ENCODE measurements around the gene PCGF3. TPM values are rescaled to one million over a fixed set of nuclear protein-coding genes. Genes with fewer than 3 reads are reported as not detected.

The PCGF3 gene
- total and polyA plus RNA-seq, 2 donors from 2014 or later, result 21.7 to 59.6 TPM

DNA sequence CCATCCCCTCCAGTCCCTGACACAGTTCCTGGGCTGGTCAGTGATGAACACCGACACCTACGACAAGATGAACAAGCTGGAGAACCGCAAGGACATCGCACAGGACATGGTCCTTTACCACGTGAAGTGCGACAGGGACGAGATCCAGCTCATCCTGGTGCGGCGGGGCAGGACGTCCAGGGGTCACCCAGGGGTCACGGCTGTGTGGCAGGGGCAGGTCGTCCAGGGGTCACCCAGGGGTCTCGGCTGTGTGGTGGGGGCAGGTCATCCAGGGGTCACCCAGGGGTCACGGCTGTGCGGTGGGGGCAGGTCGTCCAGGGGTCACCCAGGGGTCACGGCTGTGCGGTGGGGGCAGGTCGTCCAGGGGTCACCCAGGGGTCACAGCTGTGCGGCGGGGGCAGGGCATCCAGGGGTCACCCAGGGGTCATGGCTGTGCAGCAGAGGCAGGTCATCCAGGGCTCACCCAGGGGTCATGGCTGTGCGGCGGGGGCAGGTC lies 48.2 kb upstream of the PCGF3 start:
- Histone ChIP-seq H3K9ac (ENCODE audit: low read length in 3 of 3) (no peak overlapping the region), H3K27me3 (ENCODE audit: control insufficient read depth, insufficient read depth, low read length) (no peaks in the 10 kb centered on the region), H3K27ac (ENCODE audit: low read depth in 2 of 2, low read length in 2 of 2) (no peak overlapping the region), H3K9me3 (ENCODE audit: control insufficient read depth in 2 of 3, insufficient read depth in 1 of 3, low read length in 3 of 3) (no peaks in the 10 kb centered on the region), H3K36me3 (ENCODE audit: control insufficient read depth in 2 of 3, insufficient read depth in 3 of 3, low read length in 3 of 3) (no peaks in the 10 kb centered on the region), H3K4me3 (ENCODE audit: low read length in 3 of 3) (no peak overlapping the region), H3K4me1 (ENCODE audit: control insufficient read depth in 2 of 3, insufficient read depth in 2 of 3, low read depth in 1 of 3, low read length in 3 of 3) (no peaks in the 10 kb centered on the region)
- intact Hi-C loops (cut with DNase I), result no loop called here
- no peak for FAIRE-seq
- TF ChIP-seq, protein P1, sequence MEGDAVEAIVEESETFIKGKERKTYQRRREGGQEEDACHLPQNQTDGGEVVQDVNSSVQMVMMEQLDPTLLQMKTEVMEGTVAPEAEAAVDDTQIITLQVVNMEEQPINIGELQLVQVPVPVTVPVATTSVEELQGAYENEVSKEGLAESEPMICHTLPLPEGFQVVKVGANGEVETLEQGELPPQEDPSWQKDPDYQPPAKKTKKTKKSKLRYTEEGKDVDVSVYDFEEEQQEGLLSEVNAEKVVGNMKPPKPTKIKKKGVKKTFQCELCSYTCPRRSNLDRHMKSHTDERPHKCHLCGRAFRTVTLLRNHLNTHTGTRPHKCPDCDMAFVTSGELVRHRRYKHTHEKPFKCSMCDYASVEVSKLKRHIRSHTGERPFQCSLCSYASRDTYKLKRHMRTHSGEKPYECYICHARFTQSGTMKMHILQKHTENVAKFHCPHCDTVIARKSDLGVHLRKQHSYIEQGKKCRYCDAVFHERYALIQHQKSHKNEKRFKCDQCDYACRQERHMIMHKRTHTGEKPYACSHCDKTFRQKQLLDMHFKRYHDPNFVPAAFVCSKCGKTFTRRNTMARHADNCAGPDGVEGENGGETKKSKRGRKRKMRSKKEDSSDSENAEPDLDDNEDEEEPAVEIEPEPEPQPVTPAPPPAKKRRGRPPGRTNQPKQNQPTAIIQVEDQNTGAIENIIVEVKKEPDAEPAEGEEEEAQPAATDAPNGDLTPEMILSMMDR (IDR thresholded peaks at IDR 0.05; ENCODE audit: borderline replicate concordance, extremely low read depth, insufficient read depth), result no peak
- DNase-seq, result peak in 1 of 5 donors; percentile 69

DNA sequence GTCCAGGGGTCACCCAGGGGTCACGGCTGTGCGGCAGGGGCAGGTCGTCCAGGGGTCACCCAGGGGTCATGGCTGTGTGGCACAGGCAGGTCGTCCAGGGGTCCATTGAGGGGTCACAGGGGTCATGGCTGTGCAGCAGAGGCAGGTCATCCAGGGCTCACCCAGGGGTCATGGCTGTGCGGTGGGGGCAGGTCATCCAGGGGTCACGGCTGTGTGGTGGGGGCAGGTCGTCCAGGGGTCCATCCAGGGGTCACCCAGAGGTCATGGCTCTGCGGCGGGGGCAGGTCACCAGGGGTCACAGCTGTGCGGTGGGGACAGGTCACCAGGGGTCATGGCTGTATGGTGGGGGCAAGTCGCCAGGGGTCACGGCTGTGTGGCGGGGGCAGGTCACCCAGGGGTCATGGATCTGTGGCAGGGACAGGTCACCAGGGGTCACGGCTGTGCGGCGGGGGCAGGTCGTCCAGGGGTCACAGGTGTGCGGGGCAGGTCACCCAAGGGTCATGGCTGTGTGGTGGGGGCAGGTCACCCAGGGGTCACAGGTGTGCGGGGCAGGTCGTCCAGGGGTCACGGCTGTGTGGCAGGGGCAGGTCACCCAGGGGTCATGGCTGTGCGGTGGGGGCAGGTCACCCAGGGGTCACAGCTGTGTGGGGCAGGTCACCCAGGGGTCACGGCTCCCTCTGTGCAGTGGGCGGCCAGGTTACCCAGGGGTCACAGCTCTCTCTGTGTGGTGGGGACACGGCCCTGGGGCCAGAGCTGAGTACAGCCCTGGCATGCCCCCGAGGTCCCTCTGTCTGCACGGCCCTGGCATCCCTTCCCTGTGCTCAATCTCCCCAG lies 47.6 kb upstream of the PCGF3 start:
- intact Hi-C loops (cut with DNase I), result no loop called here
- H3K9me3 ChIP-seq (ENCODE audit: control insufficient read depth in 2 of 3, insufficient read depth in 1 of 3, low read length in 3 of 3), result no peaks in the 10 kb centered on the region
- no peak for FAIRE-seq
- no peak overlapping the region for H3K9ac ChIP-seq (ENCODE audit: low read length in 3 of 3)
- H3K27me3 ChIP-seq (ENCODE audit: control insufficient read depth, insufficient read depth, low read length), result no peaks in the 10 kb centered on the region
- H3K36me3 ChIP-seq (ENCODE audit: control insufficient read depth in 2 of 3, insufficient read depth in 3 of 3, low read length in 3 of 3), result no peaks in the 10 kb centered on the region
- TF ChIP-seq, protein P1 (IDR thresholded peaks at IDR 0.05; ENCODE audit: borderline replicate concordance, extremely low read depth, insufficient read depth), result no peak
- no peak overlapping the region for H3K27ac ChIP-seq (ENCODE audit: low read depth in 2 of 2, low read length in 2 of 2)
- no peak overlapping the region for H3K4me3 ChIP-seq (ENCODE audit: low read length in 3 of 3)
- H3K4me1 ChIP-seq (ENCODE audit: control insufficient read depth in 2 of 3, insufficient read depth in 2 of 3, low read depth in 1 of 3, low read length in 3 of 3), result peaks cover 0 to 1% (median 0%) of the 10 kb centered on the region in 3 donors
- DNase-seq, result peak in 2 of 5 donors; percentile 71 to 76

DNA sequence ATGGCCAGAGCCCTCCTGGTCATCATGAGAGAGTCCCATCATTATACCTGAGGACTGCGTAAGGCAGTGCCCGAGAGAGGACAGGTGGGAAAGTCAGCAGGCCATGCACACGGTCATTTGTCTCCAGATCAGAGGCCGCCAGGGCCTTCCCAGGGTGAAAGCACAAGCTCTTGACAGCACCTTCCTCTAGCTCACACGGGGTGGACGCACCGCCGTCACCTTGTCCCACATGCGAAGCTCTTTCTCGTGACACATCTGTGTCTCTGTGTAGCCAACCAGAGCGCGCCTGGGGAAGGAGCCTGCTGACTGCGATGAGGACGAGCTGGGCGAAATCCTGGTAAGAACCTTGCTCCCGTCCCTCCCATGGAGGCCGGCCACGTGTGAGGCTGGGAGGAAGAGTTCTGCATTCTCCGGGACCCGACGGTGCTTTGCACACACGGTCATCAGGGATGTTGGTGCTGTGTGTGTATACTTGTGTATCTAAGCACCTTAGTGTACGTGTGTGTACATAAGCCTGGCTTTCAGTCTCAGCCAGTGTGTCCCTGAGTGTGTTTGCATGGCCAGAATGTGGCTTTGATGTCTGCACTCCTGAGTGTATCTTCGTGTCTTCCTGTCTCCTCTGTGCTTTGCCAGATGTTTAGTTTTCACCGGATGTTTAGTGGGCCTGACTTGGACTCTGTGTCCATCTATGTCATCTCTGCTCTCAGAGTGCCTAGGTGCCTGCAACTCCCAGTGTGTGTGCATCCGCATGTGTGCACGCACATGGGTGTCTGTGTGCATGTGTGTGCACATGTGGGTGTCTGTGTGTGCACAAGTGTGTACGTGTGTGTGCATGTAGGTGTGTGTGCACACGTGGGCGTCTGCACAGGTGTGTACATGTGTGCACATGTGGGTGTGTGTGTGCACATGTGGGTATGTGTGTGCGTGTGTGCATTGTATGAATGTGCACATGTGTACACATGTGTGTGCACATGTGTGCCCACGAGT lies 46.7 kb upstream of the PCGF3 start:
- Histone ChIP-seq H3K9ac (ENCODE audit: low read length in 3 of 3) (no peak overlapping the region), H3K36me3 (ENCODE audit: control insufficient read depth in 2 of 3, insufficient read depth in 3 of 3, low read length in 3 of 3) (no peaks in the 10 kb centered on the region), H3K4me3 (ENCODE audit: low read length in 3 of 3) (no peak overlapping the region), H3K27me3 (ENCODE audit: control insufficient read depth, insufficient read depth, low read length) (no peaks in the 10 kb centered on the region), H3K27ac (ENCODE audit: low read depth in 2 of 2, low read length in 2 of 2) (no peak overlapping the region), H3K4me1 (ENCODE audit: control insufficient read depth in 2 of 3, insufficient read depth in 2 of 3, low read depth in 1 of 3, low read length in 3 of 3) (peaks cover 0 to 4% (median 0%) of the 10 kb centered on the region in 3 donors), H3K9me3 (ENCODE audit: control insufficient read depth in 2 of 3, insufficient read depth in 1 of 3, low read length in 3 of 3) (no peaks in the 10 kb centered on the region)
- FAIRE-seq (no peak), DNase-seq (peak in 2 of 5 donors; percentile 39 to 68)
- intact Hi-C loops (cut with DNase I), result no loop called here
- TF ChIP-seq, protein P1 (IDR thresholded peaks at IDR 0.05; ENCODE audit: borderline replicate concordance, extremely low read depth, insufficient read depth), result no peak

All from kidney (tissue), 14 donors.